ENCODE data around the gene TCP1. TPM values are rescaled to one million over a fixed set of nuclear protein-coding genes. Genes with fewer than 3 reads are reported as not detected.
"Not testable (repeated sequence)": the region's sequence is repeated elsewhere in the genome, so short reads cannot be mapped to it uniquely, and the experiment has no call there.

TCP1 gene
- total RNA-seq, 1 experiment from 2014 or later, result 406 TPM

- DNase-seq, result no peak
- peaks cover 32% of the 10 kb centered on the region for H3K36me3 ChIP-seq (replicated peaks; ENCODE audit: control insufficient read depth, insufficient read depth, low read length)
- no peak overlapping the region for H3K4me3 ChIP-seq (ENCODE audit: insufficient read depth, low read depth, low read length)
Observed at GRCh38 chr6:159753081-159753872, 36.1 kb downstream of the TCP1 start.

GRCh38 chr6:159751448-159751847, 38.0 kb downstream of the TCP1 start:
- DNase-seq, result no peak
- H3K27me3 ChIP-seq (ENCODE audit: control insufficient read depth, insufficient read depth, low read length), result no peaks in the 10 kb centered on the region
- H3K4me3 ChIP-seq (ENCODE audit: insufficient read depth, low read depth, low read length), result no peak overlapping the region
- H3K36me3 ChIP-seq (replicated peaks; ENCODE audit: control insufficient read depth, insufficient read depth, low read length), result peaks cover 33% of the 10 kb centered on the region

More at GRCh38 chr6:159753081-159753872, 36.1 kb downstream of the TCP1 start:
- H3K27me3 ChIP-seq (ENCODE audit: control insufficient read depth, insufficient read depth, low read length), result no peaks in the 10 kb centered on the region

GRCh38 chr6:159748127-159748526, 41.3 kb downstream of the TCP1 start:
- peaks cover 31% of the 10 kb centered on the region for H3K36me3 ChIP-seq (replicated peaks; ENCODE audit: control insufficient read depth, insufficient read depth, low read length)

GRCh38 chr6:159746759-159747158, 42.6 kb downstream of the TCP1 start:
- no peaks in the 10 kb centered on the region for H3K27me3 ChIP-seq (ENCODE audit: control insufficient read depth, insufficient read depth, low read length)
- DNase-seq, result no peak
- no peak overlapping the region for H3K4me3 ChIP-seq (ENCODE audit: insufficient read depth, low read depth, low read length)
- peaks cover 33% of the 10 kb centered on the region for H3K36me3 ChIP-seq (replicated peaks; ENCODE audit: control insufficient read depth, insufficient read depth, low read length)

More at GRCh38 chr6:159748127-159748526, 41.3 kb downstream of the TCP1 start:
- not testable (repeated sequence) for H3K4me3 ChIP-seq (ENCODE audit: insufficient read depth, low read depth, low read length); H3K27me3 ChIP-seq (ENCODE audit: control insufficient read depth, insufficient read depth, low read length); DNase-seq

GRCh38 chr6:159745081-159745480, 44.3 kb downstream of the TCP1 start:
- Histone ChIP-seq H3K4me3 (ENCODE audit: insufficient read depth, low read depth, low read length) (no peak overlapping the region), H3K36me3 (replicated peaks; ENCODE audit: control insufficient read depth, insufficient read depth, low read length) (peaks cover 31% of the 10 kb centered on the region), H3K27me3 (ENCODE audit: control insufficient read depth, insufficient read depth, low read length) (no peaks in the 10 kb centered on the region)
- no peak for DNase-seq

- Histone ChIP-seq H3K36me3 (replicated peaks; ENCODE audit: control insufficient read depth, insufficient read depth, low read length) (peaks cover 28% of the 10 kb centered on the region), H3K4me3 (ENCODE audit: insufficient read depth, low read depth, low read length) (no peak overlapping the region), H3K27me3 (ENCODE audit: control insufficient read depth, insufficient read depth, low read length) (no peaks in the 10 kb centered on the region)
- no peak for DNase-seq
Observed at GRCh38 chr6:159742165-159742564, 47.2 kb downstream of the TCP1 start.

- no peak overlapping the region for H3K4me3 ChIP-seq (ENCODE audit: insufficient read depth, low read depth, low read length)
- H3K36me3 ChIP-seq (replicated peaks; ENCODE audit: control insufficient read depth, insufficient read depth, low read length), result peaks cover 12% of the 10 kb centered on the region
- H3K27me3 ChIP-seq (ENCODE audit: control insufficient read depth, insufficient read depth, low read length), result no peaks in the 10 kb centered on the region
- no peak for DNase-seq
Observed at GRCh38 chr6:159739341-159739740, 50.1 kb downstream of the TCP1 start.

- H3K4me3 ChIP-seq (ENCODE audit: insufficient read depth, low read depth, low read length), result no peak overlapping the region
- H3K36me3 ChIP-seq (replicated peaks; ENCODE audit: control insufficient read depth, insufficient read depth, low read length), result peaks cover 9% of the 10 kb centered on the region
- no peaks in the 10 kb centered on the region for H3K27me3 ChIP-seq (ENCODE audit: control insufficient read depth, insufficient read depth, low read length)
Observed at GRCh38 chr6:159736908-159737307, 52.5 kb downstream of the TCP1 start.

GRCh38 chr6:159733395-159733794, 56.0 kb downstream of the TCP1 start:
- not testable (repeated sequence) for H3K4me3 ChIP-seq (ENCODE audit: insufficient read depth, low read depth, low read length); H3K27me3 ChIP-seq (ENCODE audit: control insufficient read depth, insufficient read depth, low read length); H3K36me3 ChIP-seq (replicated peaks; ENCODE audit: control insufficient read depth, insufficient read depth, low read length); DNase-seq

More at GRCh38 chr6:159736908-159737307, 52.5 kb downstream of the TCP1 start:
- no peak for DNase-seq

- not testable (repeated sequence) for H3K36me3 ChIP-seq (replicated peaks; ENCODE audit: control insufficient read depth, insufficient read depth, low read length); DNase-seq; H3K27me3 ChIP-seq (ENCODE audit: control insufficient read depth, insufficient read depth, low read length); H3K4me3 ChIP-seq (ENCODE audit: insufficient read depth, low read depth, low read length)
Observed at GRCh38 chr6:159732550-159732949, 56.9 kb downstream of the TCP1 start.

GRCh38 chr6:159730332-159730676, 59.1 kb downstream of the TCP1 start:
- Histone ChIP-seq H3K27me3 (ENCODE audit: control insufficient read depth, insufficient read depth, low read length) (no peaks in the 10 kb centered on the region), H3K36me3 (replicated peaks; ENCODE audit: control insufficient read depth, insufficient read depth, low read length) (no peaks in the 10 kb centered on the region), H3K4me3 (ENCODE audit: insufficient read depth, low read depth, low read length) (no peak overlapping the region)
- no peak for DNase-seq

- Histone ChIP-seq H3K27me3 (ENCODE audit: control insufficient read depth, insufficient read depth, low read length) (no peaks in the 10 kb centered on the region), H3K4me3 (ENCODE audit: insufficient read depth, low read depth, low read length) (no peak overlapping the region; the same call in 1 of the 2 replicates), H3K36me3 (replicated peaks; ENCODE audit: control insufficient read depth, insufficient read depth, low read length) (no peaks in the 10 kb centered on the region)
- DNase-seq, result peak; percentile 38
Observed at GRCh38 chr6:159729598-159730331, 59.6 kb downstream of the TCP1 start.

GRCh38 chr6:159728531-159728964, 60.9 kb downstream of the TCP1 start:
- peak overlapping the region; percentile 95 for H3K4me3 ChIP-seq (ENCODE audit: insufficient read depth, low read depth, low read length)
- H3K27me3 ChIP-seq (ENCODE audit: control insufficient read depth, insufficient read depth, low read length), result no peaks in the 10 kb centered on the region
- no peak for DNase-seq
- no peaks in the 10 kb centered on the region for H3K36me3 ChIP-seq (replicated peaks; ENCODE audit: control insufficient read depth, insufficient read depth, low read length)
